ENCODE measurements around the gene PARD6G.
A peak's percentile ranks its signal among the peaks of the same experiment; 100 is the strongest.
"Not testable (repeated sequence)": the region's sequence is repeated elsewhere in the genome, so short reads cannot be mapped to it uniquely, and the experiment has no call there.

PARD6G gene, protein sequence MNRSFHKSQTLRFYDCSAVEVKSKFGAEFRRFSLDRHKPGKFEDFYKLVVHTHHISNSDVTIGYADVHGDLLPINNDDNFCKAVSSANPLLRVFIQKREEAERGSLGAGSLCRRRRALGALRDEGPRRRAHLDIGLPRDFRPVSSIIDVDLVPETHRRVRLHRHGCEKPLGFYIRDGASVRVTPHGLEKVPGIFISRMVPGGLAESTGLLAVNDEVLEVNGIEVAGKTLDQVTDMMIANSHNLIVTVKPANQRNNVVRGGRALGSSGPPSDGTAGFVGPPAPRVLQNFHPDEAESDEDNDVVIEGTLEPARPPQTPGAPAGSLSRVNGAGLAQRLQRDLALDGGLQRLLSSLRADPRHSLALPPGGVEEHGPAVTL

DNA sequence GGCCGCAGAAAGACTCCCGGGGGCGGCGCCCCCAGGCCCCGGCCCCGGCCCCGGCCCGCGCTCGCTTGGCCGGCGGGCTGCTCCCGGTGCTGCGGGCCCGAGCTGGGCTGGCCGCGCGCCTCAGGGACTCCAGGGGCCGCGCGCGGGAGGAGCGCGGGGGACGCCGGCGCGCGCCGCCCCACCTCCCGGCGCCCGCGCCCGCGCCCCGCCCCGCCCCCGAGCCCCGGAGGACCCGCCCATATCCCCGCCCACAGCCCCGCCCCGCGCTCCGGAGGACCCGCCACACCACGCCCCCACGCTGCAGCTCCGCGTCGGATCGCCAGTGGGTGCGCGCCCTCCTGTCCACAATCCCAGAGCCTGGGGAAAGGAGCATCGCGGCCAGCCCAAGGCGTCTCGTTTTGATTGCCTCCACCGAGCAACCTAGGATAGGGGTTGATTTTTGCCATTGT is at the start of gene PARD6G:
PARD6G (minus strand) TSS at position 122 of the 449 bp plus-strand sequence. CDS start 166 bp downstream, outside the sequence.
- peak; percentile 59 for DNase-seq (ENCODE audit: low spot score)

DNA sequence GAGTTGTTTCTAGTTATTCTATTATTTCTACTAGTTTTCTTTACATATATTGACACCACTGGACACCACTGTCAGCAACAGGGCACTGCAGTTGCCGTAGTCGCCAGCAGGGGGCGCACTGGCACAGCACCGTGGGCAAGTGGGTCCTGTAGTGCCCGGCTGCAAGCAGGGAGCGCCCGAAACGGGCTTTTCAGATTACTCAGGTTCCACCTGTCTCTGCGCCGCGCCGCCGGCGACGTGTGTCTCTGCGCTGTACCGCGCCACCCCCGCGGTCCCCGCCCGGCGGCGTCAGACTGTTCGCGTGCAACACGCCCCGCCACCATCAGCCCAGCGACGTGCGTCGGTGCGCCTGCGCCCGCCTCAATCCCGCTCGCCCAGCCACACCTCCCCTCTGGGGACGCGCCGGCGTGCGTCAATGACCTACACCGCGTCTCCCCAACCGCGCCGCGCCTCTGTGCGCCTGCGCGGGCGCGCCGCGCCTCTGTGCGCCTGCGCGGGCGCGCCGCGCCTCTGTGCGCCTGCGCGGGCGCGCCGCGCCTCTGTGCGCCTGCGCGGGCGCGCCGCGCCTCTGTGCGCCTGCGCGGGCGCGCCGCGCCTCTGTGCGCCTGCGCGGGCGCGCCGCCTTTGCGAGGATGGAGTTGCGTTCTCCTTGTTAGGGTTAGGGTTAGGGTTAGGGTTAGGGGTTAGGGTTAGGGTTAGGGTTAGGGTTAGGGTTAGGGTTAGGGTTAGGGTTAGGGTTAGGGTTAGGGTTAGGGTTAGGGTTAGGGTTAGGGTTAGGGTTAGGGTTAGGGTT is 15.1 kb upstream of the PARD6G start:
- DNase-seq (ENCODE audit: low spot score), result not testable (repeated sequence)

DNA sequence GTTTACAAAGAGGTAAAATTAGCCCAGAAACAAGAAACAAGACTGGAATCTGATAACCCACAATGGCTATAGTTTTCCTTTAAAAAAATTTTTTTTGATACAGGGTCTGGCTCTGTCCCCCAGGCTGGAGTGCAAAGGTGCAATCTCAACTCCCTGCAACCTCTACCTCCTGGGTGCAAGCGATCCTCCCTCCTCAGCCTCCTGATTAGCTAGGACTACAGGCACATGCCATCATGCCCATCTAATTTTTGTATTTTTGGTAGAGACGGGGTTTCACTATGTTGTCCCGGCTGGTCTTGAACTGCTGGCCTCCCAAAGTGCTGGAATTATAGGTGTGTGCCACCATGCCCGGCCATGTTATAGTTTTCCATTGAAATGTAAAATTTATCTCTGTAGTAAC is 12.3 kb upstream of the PARD6G start:
- DNase-seq (ENCODE audit: low spot score), result no peak

DNA sequence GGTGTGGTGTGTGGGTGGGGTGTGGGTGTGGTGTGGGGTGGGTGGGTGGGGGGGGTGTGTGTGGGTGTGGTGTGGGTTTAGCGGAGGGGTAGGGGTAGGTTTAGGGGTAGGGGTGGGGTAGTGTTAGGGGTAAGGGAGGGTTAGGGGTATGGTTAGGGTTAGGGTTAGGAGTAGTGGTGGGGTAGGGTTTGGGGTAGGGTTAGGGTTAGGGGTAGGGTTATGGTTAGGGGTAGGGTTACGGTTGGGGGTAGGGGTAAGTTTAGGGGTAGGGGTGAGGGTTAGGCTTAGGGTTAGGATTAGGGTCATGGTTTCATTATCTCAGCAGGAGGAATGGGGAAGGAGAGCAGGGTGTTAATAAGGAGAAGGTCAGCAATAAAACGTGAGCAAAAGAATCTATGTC is 11.3 kb upstream of the PARD6G start:
- DNase-seq (ENCODE audit: low spot score), result no peak

DNA sequence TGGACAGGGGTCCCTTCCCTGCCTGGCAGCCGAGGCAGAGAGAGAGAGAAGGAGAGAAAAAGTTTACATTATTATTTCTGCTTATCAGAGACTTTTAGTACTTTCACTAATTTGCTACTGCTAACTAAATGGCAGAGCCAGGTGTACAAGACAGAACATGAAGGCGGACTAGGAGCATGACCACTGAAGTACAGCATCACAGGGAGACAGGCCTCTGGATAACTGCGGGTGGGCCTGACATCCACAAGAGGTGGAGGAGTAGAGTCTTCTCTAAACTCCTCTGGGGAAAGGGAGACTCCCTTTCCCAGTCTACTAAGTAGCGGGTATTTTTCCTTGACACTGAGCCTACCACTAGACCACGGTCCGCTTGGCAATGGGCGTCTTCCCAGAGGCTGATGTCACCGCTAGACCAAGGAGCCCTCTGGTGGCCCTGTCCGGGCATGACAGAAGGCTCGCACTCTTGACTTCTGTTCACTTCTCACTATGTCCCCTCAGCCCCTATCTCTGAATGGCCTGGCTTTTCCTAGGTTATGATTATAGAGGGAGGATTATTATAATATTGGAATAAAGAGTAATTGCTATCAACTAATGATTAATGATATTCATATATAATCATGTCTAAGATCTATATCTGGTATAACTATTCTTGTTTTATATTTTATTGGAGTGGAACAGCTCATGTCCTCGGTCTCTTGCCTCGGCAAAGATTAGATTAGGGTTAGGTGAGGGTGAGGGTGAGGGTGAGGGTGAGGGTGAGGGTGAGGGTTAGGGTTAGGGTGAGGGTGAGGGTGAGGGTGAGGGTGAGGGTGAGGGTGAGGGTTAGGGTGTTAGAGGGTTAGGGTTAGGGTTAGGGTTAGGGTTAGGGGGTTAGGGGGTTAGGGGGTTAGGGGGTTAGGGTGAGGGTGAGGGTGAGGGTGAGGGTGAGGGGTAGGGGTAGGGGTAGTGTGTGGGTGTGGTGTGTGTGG is 10.5 kb upstream of the PARD6G start:
- peak; percentile 25 for DNase-seq (ENCODE audit: low spot score)

DNA sequence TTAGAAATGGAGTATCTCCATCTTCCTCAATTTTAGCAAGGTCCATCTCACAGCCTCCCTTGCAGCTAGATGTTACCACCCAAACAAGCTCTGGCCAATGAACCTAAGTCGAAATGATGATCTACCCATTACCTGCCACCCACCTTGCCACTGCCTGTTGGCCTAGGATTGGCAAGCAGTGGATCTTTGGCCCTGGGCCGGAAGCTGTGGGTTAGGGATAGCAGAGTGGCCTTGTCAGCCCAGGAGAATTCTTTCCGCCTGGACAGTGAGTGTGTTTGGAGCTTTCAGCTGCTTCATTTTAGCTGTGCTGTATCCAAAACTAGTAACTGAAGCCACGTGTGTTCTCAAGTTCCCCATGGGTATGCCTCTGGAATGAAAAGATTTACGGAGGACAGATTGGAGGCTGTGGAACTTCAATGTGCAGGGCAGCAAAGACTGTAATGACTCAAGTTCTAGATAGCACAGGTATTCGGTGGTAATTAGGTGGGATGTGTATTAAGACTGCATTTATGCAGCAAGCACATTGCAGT is 7.7 kb upstream of the PARD6G start:
- no peak for DNase-seq (ENCODE audit: low spot score)

DNA sequence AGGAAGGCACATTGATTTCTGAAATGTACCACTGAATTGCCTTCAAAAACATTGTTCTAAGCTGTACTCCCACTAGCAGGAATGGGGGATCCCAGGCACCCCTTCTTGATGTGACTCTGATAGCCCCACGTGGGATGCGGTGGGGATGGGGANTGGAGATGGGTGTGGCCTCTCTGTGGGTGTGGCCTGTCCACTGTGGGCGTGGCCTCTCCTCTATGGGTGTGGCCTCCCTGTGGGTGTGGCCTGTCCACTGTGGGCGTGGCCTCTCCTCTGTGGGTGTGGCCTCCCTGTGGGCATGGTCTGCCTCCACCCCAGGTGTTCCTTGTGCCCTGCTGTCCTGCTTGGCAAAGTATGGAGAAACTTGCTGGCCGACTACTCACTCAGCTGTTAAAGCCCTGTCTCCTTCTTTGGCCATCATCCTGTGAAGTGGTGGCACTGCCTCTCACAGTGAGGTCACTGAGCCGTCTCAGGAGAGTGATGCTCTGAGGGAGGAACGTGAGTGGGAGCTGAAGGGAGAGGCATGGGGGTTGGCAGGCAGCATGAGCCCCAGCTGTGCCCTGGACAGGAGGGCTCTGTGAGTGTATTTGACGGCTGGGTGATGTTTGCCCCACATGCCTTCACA is 6.7 kb upstream of the PARD6G start:
- DNase-seq (ENCODE audit: low spot score), result no peak

DNA sequence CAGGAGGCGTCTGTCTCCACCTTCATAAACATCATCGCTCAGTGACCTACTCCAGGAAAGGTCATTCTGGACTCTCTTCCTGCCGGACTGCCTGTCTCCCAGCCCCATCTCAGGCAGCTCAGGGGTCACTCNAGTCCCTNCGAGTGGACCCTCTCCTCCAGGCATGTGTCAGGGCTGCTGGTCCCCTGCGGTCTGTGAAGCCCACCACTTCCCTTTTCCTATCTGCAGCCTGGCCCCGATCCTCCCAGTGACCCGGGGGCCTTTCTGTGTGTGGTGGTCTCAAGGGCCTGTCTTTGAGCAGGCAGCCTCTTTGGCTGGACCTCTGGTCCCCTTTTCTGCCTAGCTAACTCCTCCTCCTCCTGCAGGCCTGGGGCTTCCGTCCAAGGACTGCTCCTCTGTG is 5.9 kb upstream of the PARD6G start:
- DNase-seq (ENCODE audit: low spot score), result no peak

DNA sequence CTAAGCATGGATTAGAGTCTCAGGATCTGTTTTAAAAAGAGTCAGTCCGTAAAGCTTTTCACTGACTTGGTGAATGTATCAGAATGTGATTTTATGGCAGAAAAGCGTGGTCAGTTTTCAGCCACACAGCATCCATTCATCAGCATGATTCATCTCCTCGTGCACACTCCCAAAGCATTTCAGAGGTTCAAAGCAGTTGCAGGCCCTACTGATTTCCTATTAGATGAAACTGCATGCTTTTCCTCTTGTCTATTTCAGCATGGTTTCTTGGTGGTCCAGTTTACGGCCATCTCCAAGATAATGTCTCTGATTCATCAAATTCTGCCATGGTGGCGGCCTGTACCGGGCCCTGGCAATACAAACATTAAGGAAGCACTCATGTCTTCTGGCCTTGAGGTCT is 4.8 kb upstream of the PARD6G start:
- DNase-seq (ENCODE audit: low spot score), result no peak

DNA sequence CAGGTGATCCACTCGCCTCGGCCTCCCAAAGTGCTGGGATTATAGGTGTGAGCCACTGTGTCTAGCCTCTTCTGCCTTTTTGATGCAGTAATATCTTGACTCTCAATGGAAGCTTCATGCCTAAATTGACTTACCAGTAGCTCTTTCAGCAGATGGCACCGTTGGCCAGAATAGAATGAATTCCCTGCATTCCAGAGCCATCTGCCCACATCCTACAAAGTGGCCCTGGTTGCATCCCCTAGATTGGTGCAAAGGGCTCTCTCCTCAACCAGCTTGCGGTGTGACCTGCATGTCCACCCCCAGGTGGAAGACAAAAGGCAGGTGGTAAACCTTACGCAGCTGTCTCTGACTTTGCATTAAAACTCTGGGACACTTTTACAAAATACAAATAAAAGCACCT is 4.4 kb upstream of the PARD6G start:
- no peak for DNase-seq (ENCODE audit: low spot score)

DNA sequence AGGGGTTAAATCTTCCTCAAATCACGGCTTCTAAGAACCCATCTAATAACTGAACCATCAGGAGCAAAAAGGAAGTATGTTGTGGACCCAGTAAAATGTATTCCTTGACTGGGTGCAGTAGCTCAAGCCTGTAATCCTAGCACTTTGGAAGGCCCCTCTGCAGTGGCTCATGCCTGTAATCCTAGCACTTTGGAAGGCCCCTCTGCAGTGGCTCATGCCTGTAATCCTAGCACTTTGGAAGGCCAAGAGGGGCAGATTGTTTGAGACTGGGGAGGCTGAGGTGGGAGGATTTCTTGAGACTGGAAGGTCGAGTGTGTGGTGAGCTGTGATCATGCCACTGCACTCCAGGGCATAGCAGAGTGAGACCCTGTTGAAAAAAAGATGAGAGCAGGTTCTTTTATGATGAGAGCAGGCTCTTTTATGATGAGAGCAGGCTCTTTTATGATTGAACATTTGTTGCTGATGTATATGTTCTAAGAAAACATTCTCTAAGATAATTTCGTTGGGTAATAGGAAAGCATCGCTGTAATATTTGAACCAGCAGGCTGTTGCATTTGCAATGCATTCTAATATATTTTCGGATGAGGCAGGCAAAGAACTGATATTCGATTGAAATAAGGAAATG is 3.5 kb upstream of the PARD6G start:
- DNase-seq (ENCODE audit: low spot score), result no peak

DNA sequence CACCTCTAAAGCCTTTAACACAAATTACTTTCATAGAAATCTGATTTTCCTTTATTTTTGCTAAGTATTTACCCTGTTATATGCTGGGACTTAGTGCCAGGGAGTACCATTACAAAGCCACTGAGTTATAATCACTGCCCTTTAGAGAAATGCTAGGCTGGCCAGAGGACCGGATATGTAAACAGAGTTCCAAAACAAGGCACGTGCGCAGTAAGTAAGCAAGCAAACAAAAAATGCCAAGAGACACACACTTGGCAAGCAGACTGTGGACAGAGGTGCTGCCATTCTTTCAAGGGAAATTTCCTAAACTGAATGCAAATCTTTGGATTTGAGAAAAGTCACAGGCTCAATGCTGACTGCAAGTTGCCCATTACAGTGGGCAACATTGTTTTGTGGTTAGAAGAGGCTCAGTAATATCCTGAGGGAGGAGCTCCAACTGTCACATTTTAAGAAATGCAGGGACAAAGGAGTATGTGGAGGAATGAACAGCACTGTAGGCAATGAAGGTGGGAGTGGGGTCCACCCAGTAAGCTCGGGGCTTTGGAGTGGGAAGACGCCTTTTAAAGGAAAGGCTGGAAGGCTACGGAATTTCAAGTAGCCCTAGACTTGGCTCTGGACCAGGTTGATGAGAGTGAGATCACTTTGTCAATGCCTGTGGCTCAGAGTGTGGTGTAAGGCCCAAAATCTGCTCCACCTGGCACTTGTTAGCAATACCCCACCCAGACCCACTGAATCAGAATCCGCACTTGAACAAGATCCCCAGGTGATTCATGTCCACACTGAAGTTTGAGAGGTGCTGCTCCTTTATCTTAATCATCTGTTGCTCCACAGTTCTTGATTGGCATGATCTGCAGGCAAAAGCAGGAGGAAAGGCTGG is 2.1 kb upstream of the PARD6G start:
- DNase-seq (ENCODE audit: low spot score), result no peak

DNA sequence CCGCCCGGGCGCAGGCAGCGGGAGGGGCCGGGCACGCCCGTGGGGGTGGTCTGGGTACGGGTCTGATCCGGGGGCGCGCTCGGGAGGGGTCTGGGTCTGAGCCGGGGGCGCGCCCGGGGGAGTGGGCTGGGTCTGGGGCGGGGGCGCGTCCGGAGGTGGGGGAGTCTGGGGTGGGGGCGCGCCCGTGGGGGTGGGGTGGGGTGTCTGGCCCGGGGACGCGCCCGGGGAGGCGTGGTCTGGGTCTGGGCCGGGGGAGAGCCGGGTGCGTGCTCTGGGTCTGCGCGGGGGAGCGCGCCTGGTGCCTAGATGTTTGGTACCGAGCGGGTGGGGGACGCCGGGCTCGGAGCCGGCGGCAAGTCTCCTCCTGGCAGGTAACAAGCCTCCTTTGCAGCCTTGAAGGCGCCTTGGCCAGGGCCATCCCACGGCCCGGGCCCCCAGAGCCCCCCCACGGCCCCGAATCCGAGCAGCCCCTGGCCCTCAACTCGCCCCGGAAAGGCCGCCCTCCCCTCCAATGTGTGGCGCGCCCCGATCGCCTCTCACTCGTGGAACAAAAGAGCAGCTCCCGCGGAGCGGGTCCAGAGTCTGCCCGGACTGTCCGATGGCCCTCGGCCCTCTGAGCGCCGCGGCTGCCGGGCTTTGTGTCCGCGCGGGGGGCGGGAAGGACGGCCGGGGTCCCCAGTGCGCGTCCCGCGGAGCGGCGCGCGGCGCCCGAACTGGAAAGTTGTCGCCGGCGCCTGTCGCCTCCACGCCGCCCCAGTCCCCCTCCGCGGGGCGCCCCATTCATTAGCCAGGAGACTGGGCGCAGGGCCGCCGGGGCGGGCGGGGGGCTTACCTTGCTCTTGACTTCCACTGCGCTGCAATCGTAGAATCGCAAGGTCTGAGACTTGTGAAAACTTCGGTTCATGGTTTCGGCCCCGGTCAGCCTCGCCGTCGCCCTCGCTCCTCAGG is 595 bp downstream of the PARD6G start:
- peak; percentile 34 for DNase-seq (ENCODE audit: low spot score)

DNA sequence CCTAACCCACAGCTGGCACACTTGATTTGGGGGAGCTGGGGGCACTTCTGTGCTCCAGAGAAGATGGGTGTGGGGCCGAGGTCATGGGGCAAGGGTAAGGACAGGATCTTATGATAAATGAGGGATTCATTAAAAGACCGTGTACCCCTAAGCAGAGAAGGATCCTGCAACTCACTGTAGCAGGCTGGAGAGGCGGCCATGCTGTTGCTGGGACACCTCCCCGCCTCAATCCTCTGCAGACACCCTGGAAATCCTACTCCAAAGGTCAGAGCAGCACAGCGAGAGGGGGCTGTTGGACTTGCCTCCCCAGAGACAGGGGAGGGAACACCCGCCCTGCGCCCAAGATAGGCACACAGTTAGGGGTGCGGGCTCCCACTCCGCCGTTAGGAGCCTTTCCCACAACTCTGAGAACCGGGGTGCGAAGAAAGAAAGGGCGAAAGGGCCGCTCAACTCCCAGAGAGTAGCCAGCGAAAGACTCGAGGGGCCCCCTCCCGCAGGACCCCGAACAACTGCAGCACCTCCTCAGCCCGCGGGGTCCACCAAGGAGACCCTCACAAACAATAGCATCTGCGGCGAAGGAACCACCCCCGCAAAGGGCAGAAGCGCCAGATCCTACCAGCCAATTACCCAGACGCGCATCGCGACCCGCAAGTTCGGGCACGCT is 1.4 kb downstream of the PARD6G start:
- no peak for DNase-seq (ENCODE audit: low spot score)

DNA sequence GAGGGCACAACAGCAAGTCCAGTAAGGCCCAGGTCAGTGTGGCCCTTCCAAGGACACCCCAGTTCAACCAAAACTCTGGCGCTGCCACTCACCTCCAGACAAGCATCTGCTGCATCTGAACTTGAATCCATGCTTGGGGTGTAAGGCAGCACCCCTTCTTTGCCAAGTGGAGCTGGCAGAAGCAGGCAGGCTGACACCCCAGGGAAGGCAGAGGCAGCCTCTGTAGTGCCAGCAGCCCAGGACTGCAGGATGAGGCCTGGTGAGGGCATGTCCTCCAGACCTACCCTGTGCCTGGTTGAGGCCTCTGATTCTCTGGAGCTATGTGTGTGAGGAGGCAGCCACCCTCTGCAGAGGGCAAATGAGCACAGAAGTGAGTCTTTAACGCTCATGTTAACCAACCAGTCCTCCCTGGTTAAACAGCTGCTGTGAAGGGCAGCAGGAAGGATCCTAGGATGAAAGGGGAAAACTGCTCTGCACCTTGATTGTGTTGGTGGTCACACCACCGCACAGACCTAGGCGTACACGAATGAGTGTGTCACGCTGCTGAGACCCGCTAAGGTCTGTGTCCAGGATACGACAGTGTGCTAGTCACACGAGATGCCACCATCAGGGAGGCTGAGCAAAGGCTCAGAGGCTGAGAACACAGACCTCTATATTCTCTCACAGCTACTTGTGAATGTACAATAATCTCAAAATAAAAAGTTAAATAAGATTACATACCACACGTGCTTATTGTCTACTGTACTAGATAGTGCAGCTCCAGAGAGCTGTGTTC is 2.2 kb downstream of the PARD6G start:
- no peak for DNase-seq (ENCODE audit: low spot score)

DNA sequence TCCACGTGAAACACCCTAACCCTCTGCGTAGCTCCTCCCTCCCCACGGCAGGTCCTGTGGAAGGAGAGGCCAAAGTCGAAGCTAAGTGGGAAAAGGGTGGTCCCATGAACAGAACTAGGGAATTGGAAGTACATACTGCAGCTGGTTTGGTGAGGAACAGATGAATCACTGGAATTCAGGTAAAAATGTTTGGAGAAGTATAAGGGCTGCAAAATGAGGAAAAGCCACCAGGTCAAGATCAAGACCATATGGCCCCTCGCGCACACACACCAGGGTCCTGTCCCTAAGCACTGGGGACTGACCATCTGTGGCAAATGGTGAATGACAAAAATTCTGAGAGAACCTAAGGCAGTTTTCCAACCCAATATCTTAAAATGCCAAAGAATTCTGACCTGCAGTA is 3.1 kb downstream of the PARD6G start:
- DNase-seq (ENCODE audit: low spot score), result no peak

DNA sequence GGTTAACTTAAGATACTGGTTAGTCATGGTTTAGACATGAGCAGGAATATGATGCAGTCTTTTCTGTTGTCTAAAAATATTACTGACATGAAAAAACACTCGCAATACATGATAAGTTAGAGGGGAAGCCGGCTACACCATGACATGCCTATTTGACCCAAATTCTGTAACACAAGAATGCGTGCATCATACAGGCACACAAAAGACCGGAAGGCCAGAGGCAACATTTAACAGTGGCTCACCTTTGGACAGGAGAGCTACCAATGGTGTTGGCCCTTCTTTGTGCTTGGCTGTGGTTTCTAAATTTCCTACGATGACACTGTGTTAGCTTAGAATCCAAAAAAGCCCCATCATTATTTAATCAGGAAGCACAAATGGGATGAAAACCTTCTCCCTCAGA is 4.1 kb downstream of the PARD6G start:
- DNase-seq (ENCODE audit: low spot score), result no peak
